Endothelial cell of umbilical vein (primary cell): ENCODE measurements around the gene KIF21B. TPM values are rescaled to one million over a fixed set of nuclear protein-coding genes. Genes with fewer than 3 reads are reported as not detected.

Experiments
- BruUV-seq: library from RNA; stranded (reverse); fragments of 400-500 nt; replicated peaks from 2 replicates; lab custom pipeline; 2021; lab: Mats Ljungman, UMichigan
- CTCF ChIA-PET: fragments of 300-600, 350-600 bp; sonication (Branson Sonifier 250); formaldehyde crosslinking; loops from one replicate; lab custom pipeline; 2021; ENCODE audit warnings: antibody characterized with exemption, inconsistent platforms; lab: Charles Lee
- POLR2A ChIA-PET: fragments of 300-600, 350-600 bp; sonication (Branson Sonifier 250); formaldehyde crosslinking; loops from one replicate; lab custom pipeline; 2021; ENCODE audit warnings: antibody characterized with exemption, inconsistent platforms; lab: Charles Lee
- DNase-seq: peaks from one replicate; pipeline ENCODE4 v3.0.0-alpha.2; 2011; ENCODE audit warnings: low read depth, low spot score
- FAIRE-seq: peaks from 2 replicates; lab custom pipeline; 2011; peaks lifted over from hg19 to GRCh38; lab: Jason Lieb, UNC
- H2AFZ ChIP-seq: 2 replicates; pipeline ENCODE4 v1.6.0; 2012; ENCODE audit warnings: low read depth, low read length, control low read depth, inconsistent platforms
- H3K27ac ChIP-seq: 2 replicates; pipeline ENCODE4 v1.5.1; 2011; ENCODE audit warnings: low read depth, mild to moderate bottlenecking, control low read depth, low read length, moderate library complexity; ENCODE audit not compliant: insufficient read depth
- H3K27me3 ChIP-seq, 2 experiments: 2 replicates each; pipeline versions ENCODE4 v1.6.0 to v1.6.1; 2011; ENCODE audit warnings: low read length in 2 of 2, mixed read lengths in 1 of 2; ENCODE audit not compliant: control insufficient read depth in 2 of 2, insufficient read depth in 2 of 2
- H3K36me3 ChIP-seq, 2 experiments: 2 replicates in 1 of 2; 3 replicates in 1 of 2; pipeline ENCODE4 v1.5.1; 2011; ENCODE audit warnings: low read length in 2 of 2, mild to moderate bottlenecking in 1 of 2, moderate library complexity in 1 of 2; ENCODE audit not compliant: control insufficient read depth in 2 of 2, insufficient read depth in 2 of 2; ENCODE audit errors: extremely low read depth in 1 of 2
- H3K4me1 ChIP-seq: 3 replicates; pipeline ENCODE4 v1.5.1; 2011; ENCODE audit warnings: mild to moderate bottlenecking, low read length; ENCODE audit not compliant: control insufficient read depth, insufficient read depth; ENCODE audit errors: extremely low read depth
- H3K4me2 ChIP-seq: 2 replicates; pipeline ENCODE4 v1.6.1; 2011; ENCODE audit warnings: low read length, control low read depth, mixed read lengths; ENCODE audit not compliant: insufficient read depth
- H3K4me3 ChIP-seq, 3 experiments: fragments of 200-600 bp in 1 of 3; sonication (generic), shearing (Covaris generic) in 1 of 3; replicated peaks in 1 of 3; 2 replicates each; pipeline ENCODE4 v1.5.1; 2011 to 2016; ENCODE audit warnings: control low read depth in 3 of 3, low read length in 3 of 3, mild to moderate bottlenecking in 2 of 3, inconsistent platforms in 1 of 3, low read depth in 1 of 3, moderate library complexity in 1 of 3; ENCODE audit not compliant: insufficient read depth in 1 of 3
- H3K79me2 ChIP-seq: 2 replicates; pipeline ENCODE4 v1.6.0; 2012; ENCODE audit warnings: low read length, inconsistent platforms; ENCODE audit not compliant: control insufficient read depth, insufficient read depth
- H3K9ac ChIP-seq: replicated peaks from 2 replicates; pipeline ENCODE3; 2011; ENCODE audit warnings: low read length, control low read depth; ENCODE audit not compliant: insufficient read depth; ENCODE audit errors: extremely low read depth
- H3K9me1 ChIP-seq: replicated peaks from 3 replicates; pipeline ENCODE4 v1.6.0; 2011; ENCODE audit warnings: mild to moderate bottlenecking, low read length; ENCODE audit not compliant: control insufficient read depth, insufficient read depth; ENCODE audit errors: extremely low read depth
- H3K9me3 ChIP-seq: replicated peaks from 2 replicates; pipeline ENCODE4 v1.5.1; 2012; ENCODE audit warnings: low read length, inconsistent platforms; ENCODE audit not compliant: control insufficient read depth, insufficient read depth
- H4K20me1 ChIP-seq: replicated peaks from 2 replicates; pipeline ENCODE3; 2011; ENCODE audit warnings: mild to moderate bottlenecking, low read length; ENCODE audit not compliant: control insufficient read depth, insufficient read depth; ENCODE audit errors: extremely low read depth
- CTCF ChIP-seq, 2 donors: IDR thresholded peaks; 1 replicate in 1 of 2; 2 replicates in 1 of 2; pipeline ENCODE4 v1.5.1; 2011; ENCODE audit warnings: low read length in 2 of 2, mild to moderate bottlenecking in 2 of 2, moderate library complexity in 2 of 2, control low read depth in 1 of 2, inconsistent platforms in 1 of 2, low read depth in 1 of 2; ENCODE audit not compliant: insufficient read depth in 1 of 2; ENCODE audit errors: extremely low read depth in 1 of 2
- EZH2 ChIP-seq: IDR thresholded peaks from 2 replicates; pipeline ENCODE4 v1.6.1; 2012; ENCODE audit warnings: borderline replicate concordance, low read depth, mild to moderate bottlenecking, moderate library complexity, low read length, inconsistent platforms; ENCODE audit not compliant: severe bottlenecking
- FOS ChIP-seq: IDR thresholded peaks from 2 replicates; pipeline ENCODE4 v1.6.1; 2011; ENCODE audit warnings: mild to moderate bottlenecking, low read length, moderate library complexity, borderline replicate concordance; ENCODE audit not compliant: insufficient read depth
- GATA2 ChIP-seq: IDR thresholded peaks from 2 replicates; pipeline ENCODE4 v1.7.0; 2011; ENCODE audit warnings: low read depth, mild to moderate bottlenecking, moderate library complexity, mixed read lengths, low read length; ENCODE audit not compliant: insufficient read length, insufficient read depth
- JUN ChIP-seq: IDR thresholded peaks from 2 replicates; pipeline ENCODE4 v1.6.1; 2011; ENCODE audit warnings: borderline replicate concordance, low read depth; ENCODE audit not compliant: insufficient read length, insufficient read depth
- MAX ChIP-seq: IDR thresholded peaks from 2 replicates; pipeline ENCODE4 v1.6.1; 2011; ENCODE audit not compliant: insufficient read depth, insufficient read length
- MYC ChIP-seq: IDR thresholded peaks from one replicate; pipeline ENCODE4 v1.6.1; 2011; ENCODE audit warnings: mild to moderate bottlenecking, low read depth, low read length
- POLR2A ChIP-seq: IDR thresholded peaks from 2 replicates; pipeline ENCODE4 v1.6.1; 2012; ENCODE audit warnings: low read depth, mild to moderate bottlenecking, control low read depth, low read length
- POLR2AphosphoS5 ChIP-seq: IDR thresholded peaks from 2 replicates; pipeline ENCODE4 v1.6.1; 2012; ENCODE audit warnings: low read depth, mild to moderate bottlenecking, control low read depth, low read length, moderate library complexity; ENCODE audit not compliant: insufficient read depth
- dilution Hi-C: fragments of 300-500 bp; cut with MboI; formaldehyde crosslinking; loops from one replicate; pipeline ENCODE4 v1.15.0; 2019; ENCODE audit warnings: low sequenced_read_pairs; ENCODE audit not compliant: extremely low pct_ligation_motif_present
- intact Hi-C: fragments of 100-400 bp; cut with micrococcal nuclease; formaldehyde crosslinking; loops from one replicate; pipeline ENCODE4 v1.10.0; 2022
- polyA plus RNA-seq, 4 experiments: library from polyadenylated mRNA; depleted of rRNA in 3 of 4; stranded (reverse) in 3 of 4; unstranded in 1 of 4; fragments of >200 nt; gene quantifications; 2 replicates each; pipeline versions ENCODE4 v1.2.1 to v1.2.3, GENCODE V29; 2011 to 2012; ENCODE audit warnings: missing spikeins in 1 of 4
- total RNA-seq: library from RNA; stranded (reverse); gene quantifications from 2 replicates; pipeline ENCODE4 v1.2.3, GENCODE V29; 2021

KIF21B gene
- total and polyA plus RNA-seq, 2 donors (not counting 3 experiments of a cell fraction or from before 2014, with no cell fraction given): 1.9 to 4.4 TPM

GRCh38 chr1:201001962-201002361 lies 21.6 kb downstream of the KIF21B start:
- CTCF ChIA-PET: interaction anchor here (0.7 kb wide), 1 partner anchor 13 kb away, joined by 3 read pairs; no protein-coding TSS in a partner anchor
- no peaks in the 10 kb centered on the region for H4K20me1 ChIP-seq
- H3K36me3 ChIP-seq: no peaks in the 10 kb centered on the region
- FAIRE-seq (no peak), DNase-seq (no peak)
- H3K9ac ChIP-seq: no peak overlapping the region
- no TSS peak for BruUV-seq
- H3K4me3 ChIP-seq: no peak overlapping the region
- H3K9me3 ChIP-seq: no peaks in the 10 kb centered on the region
- no peak overlapping the region for H3K4me2 ChIP-seq
- TF ChIP-seq GATA2: no peak
- TF ChIP-seq POLR2AphosphoS5: no peak
- no peak for TF ChIP-seq EZH2
- TF ChIP-seq POLR2A: no peak
- no peak for TF ChIP-seq JUN
- no peak for TF ChIP-seq MAX
- no peak for TF ChIP-seq CTCF (IDR thresholded peaks at IDR 0.05; ENCODE audit: extremely low read depth in 1 of 2, insufficient read depth in 1 of 2, low read depth in 1 of 2, low read length in 2 of 2)
- no peak for TF ChIP-seq MYC
- TF ChIP-seq FOS: no peak
- H2AFZ ChIP-seq: no peak overlapping the region
- POLR2A ChIA-PET: no interaction called here
- dilution Hi-C loops: no loop called here
- H3K4me1 ChIP-seq: no peaks in the 10 kb centered on the region
- intact Hi-C loops: no loop called here
- no peaks in the 10 kb centered on the region for H3K9me1 ChIP-seq
- no peaks in the 10 kb centered on the region for H3K27me3 ChIP-seq
- no peaks in the 10 kb centered on the region for H3K79me2 ChIP-seq
- H3K27ac ChIP-seq: no peak overlapping the region
